Measurements from ENCODE around the gene PAQR3. TPM values are rescaled to one million over a fixed set of nuclear protein-coding genes. Genes with fewer than 3 reads are reported as not detected.

Gene PAQR3, protein sequence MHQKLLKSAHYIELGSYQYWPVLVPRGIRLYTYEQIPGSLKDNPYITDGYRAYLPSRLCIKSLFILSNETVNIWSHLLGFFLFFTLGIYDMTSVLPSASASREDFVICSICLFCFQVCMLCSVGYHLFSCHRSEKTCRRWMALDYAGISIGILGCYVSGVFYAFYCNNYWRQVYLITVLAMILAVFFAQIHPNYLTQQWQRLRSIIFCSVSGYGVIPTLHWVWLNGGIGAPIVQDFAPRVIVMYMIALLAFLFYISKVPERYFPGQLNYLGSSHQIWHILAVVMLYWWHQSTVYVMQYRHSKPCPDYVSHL
- polyA plus RNA-seq (2013, experiment 1 of 2; ENCODE audit: insufficient read length), result 13.4 TPM
- 16.7 TPM for polyA plus RNA-seq (2013, experiment 2 of 2; ENCODE audit: insufficient read length)

GRCh38 chr4:78938868-78939666 is at the start of gene PAQR3:
TSS of gene PAQR3 (minus strand) at chr4:78939438. CDS start at chr4:78939224, 214 bp downstream.
- peak; percentile 83 for DNase-seq

GRCh38 chr4:78987683-78988082 is 48.4 kb upstream of the PAQR3 start:
- no peak for DNase-seq

DNA sequence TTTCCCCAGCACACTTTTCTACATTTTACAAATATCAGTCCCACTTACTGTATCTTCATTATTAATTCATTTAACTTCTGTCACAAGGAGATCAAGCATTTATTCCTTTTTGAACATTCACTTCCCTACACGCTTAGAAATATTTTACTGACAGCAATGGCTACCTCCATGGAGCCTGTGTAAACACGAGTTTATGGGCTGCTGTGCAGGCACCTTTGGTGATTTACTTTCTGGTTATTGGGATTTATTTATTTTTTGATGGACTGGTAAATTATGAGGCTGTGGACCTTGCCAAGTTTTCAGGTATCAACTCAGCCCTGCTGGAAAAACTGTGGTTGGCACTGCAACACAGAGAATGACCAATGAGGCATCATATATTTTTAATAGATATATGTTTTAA is 45.4 kb upstream of the PAQR3 start:
- no peak for DNase-seq

- no peak for DNase-seq
Measured at GRCh38 chr4:78975865-78976264, 36.6 kb upstream of the PAQR3 start.

DNA sequence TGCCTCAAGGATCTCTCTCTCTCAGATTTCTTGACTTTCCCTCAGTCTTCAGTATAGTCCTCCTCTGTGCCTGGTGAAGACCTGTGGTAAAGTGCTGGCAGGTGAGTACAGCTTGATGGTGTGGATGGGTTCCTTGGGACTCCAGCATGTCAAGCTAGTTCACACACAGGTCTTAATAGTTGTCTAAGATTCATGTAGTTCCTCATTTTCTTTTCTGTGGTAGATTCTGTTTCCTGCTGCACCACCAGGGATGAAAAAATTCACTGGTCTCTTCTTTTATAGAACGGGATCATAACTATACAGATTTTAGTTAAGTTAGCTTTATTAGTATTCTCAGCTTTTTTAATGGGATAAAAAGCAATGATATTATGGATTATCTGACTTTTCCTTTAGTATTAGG is 32.5 kb upstream of the PAQR3 start:
- DNase-seq, result no peak

GRCh38 chr4:78971326-78971725 is 32.1 kb upstream of the PAQR3 start:
- DNase-seq, result no peak

GRCh38 chr4:78962597-78963115 is 23.4 kb upstream of the PAQR3 start:
- DNase-seq, result peak; percentile 54

DNA sequence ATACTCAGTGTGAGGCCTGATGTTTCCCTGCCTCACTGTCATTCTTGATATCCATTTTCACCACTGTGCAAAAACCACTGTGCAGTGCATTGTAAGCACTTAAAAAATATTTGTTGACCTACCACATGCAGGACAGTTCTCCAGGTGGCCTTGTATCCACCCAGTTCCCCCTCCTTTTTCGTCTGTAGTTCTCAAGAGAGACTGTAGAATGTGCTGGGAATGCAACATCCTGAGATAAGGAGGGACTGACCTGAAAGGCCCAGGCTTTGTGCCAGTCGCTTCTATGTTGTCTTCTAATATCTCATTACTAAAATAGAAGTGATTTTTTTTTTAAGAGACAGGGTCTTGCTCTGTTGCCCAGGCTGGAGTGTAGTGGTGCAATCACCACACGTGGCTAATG is 21.7 kb upstream of the PAQR3 start:
- DNase-seq, result no peak

- DNase-seq, result no peak
Measured at GRCh38 chr4:78956975-78957374, 17.7 kb upstream of the PAQR3 start.

- DNase-seq, result no peak
Measured at GRCh38 chr4:78953769-78954666, 14.8 kb upstream of the PAQR3 start.

DNA sequence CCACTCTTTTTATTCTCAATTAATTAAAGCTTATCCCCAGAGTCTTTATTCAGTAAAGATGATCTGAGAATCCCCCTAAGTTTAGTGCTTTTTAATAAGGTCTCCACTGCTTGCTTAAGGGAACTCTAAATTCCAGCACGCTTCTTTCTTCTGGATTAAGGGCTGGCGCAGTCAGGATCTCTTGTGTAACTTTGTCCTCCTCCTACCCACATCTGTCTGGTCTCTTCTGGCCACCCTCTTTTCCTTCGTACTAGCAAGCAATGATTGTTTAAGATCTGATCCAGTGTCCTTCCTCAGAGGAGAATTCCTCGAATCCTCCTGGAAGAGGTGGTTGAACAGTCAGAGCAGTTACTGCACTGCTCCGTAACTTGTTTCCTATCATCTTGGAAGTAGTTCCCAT is 14.0 kb upstream of the PAQR3 start:
- no peak for DNase-seq

DNA sequence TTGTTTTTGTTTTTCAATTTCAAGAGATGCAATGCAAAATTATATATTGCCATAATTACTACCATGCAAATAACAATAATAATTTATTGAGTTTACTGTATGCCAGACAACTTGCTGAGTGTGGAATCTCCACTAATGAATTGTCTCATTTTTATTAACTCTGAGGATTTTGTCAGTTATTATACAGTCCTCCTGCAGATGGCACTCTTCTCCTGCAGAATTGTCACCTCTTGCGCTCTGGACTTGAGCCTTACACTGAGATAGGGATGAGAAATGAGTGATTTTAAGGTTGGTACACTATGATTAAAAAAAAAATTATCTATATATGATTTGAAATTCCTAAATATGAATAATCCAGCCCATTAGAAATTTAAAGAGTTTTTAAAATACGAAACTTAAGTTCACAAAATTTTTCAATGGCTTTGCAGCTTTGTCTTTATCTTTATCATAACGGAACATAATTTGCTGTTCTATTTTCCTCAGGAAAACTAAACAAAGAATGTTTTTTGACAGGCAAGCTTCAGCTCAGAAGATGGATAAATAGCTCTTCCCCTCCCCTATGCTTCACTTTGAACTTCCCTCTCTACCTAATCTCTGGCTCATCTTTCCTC is 12.7 kb upstream of the PAQR3 start:
- peak; percentile 51 for DNase-seq

- no peak for DNase-seq
Measured at GRCh38 chr4:78949735-78950134, 10.5 kb upstream of the PAQR3 start.

DNA sequence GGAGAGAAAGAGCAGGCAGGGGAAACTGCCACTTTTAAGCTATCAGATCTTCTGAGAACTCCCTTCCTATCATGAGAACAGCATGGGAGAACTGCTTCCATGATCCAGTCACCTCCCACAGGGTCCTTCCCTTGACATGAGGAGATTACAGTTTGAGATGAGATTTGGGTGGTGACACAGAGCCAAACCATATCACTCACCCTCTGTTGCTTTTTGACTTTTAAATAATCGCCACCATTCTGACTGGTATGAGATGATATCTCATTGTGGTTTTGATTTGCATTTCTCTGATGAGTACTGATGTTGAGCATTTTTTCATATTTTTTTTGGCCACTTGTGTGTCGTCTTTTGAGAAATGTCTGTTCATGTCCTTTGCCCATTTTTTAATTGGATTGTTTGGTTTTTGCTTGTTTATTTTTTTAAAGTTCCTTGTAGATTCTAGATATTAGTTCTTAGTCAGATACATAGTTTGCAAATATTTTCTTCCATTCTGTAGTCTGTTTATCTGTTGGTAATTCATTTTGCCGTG is 6.5 kb upstream of the PAQR3 start:
- peak; percentile 11 for DNase-seq

DNA sequence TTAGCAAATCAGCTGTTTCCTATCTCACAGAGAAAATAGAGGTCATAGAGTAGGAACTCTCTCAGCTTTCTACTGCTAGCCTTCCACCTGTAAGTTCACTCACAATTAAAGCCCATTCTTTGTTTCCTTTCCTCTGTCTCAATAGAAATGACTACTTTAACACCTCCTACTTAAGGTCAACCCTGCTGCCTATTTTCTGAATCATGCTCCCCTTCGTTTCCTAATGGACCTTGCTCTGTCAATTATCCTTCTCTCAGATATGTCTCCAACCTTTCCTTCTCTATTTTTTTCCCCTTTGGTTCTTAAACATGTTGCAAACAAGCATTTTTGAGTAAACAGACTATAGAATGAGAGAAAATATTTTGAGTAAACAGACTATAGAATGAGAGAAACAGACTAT is 5.1 kb upstream of the PAQR3 start:
- no peak for DNase-seq

DNA sequence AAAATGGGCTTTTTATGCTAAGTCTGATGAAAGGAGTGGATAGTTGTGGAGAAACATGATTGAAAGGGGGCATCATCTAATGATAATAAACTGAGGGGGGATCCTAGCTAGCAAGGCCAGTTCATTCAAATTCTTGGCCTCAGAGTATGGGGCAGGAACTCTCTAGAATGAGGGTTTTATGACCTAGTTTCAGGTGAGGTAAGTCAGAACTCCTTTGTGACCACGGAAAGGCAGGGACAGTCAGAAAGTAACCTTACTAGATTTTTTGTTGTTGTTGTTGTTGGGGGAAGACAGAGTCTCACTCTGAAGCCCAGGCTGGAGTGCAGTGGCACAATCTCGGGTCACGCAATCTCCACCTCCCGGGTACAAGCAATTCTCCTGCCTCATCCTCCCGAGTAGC is 1.5 kb upstream of the PAQR3 start:
- no peak for DNase-seq

- DNase-seq, result no peak
Measured at GRCh38 chr4:78939667-78940008, 400 bp upstream of the PAQR3 start.

GRCh38 chr4:78938474-78938867 is 767 bp downstream of the PAQR3 start:
- no peak for DNase-seq

- DNase-seq, result peak; percentile 9
Measured at GRCh38 chr4:78937837-78938236, 1.4 kb downstream of the PAQR3 start.

DNA sequence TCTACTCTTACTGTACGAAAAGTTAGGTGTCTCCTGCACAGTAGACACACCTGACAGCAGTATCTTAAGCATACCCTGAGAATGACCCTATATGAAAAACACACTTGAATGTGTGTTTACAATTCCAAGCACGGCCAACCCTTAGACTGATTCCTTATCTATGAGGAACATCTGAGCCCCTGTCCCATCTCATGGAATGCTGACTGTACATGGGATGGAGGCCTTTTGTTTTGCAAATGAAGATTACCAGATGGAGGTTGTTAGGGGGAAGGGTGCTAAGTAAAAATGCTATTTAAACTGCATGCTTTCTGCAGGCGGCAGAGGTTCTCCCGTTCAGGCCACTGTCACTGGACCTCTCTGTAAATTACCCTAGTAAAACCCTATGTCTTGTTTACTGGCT is 2.2 kb downstream of the PAQR3 start:
- no peak for DNase-seq

DNA sequence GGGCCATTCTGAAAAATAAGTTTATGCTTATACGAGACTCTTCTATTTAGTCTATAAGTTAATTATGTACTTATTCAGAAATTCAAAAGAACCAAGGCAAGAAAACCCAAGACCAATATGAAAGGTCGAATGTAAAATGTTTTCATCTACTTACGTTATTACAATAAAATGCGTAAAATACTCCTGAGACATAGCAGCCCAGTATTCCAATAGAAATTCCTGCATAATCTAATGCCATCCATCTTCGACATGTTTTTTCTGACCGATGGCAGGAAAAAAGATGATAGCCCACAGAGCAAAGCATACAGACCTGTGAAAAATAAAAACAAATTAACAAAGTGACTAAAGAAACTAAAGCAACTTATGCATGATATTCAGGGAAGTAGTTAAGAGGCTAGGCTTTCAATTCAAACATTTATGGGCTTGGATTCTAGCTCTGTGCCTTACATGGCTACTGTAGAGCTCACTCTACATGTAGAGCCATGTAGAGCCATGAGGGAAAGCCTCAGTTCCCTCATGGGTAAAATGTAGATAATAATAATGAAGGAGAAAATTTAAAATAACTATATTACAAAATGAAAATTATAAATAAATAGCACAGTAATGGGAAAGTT is 9.1 kb downstream of the PAQR3 start:
- no peak for DNase-seq

DNA sequence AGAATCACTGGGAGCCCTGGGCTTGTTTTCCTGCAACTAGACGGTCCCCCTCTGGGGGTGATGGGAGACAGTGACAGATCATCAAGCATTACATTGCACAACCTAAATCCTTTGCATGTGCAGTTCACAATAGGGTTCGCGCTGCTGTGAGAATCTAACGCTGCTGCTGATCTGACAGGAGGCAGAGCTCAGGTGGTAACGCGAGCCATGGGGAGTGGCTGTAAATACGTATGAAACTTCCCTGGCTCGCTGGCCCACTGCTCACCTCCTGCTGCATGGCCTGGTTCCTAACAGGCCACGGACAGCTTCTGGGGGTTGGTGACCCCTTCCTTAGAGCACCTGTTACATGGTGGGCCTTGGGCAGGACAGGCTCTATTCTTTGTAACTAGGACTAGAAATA is 10.4 kb downstream of the PAQR3 start:
- DNase-seq, result no peak

Measured in fibroblast of skin of back (primary cell).